Gastrocnemius medialis (tissue), 4 donors: ENCODE results near the gene CCDC51. TPM values are rescaled to one million over a fixed set of nuclear protein-coding genes. Genes with fewer than 3 reads are reported as not detected.

ENCODE experiments used
- ATAC-seq, 2 donors: fragments of 150-250 bp; one replicate each; pipeline ENCODE4 v1.9.1; 2016
- DNase-seq, 2 donors: peaks; one replicate each; pipeline ENCODE4 v3.0.0-alpha.2; 2019
- H3K27ac ChIP-seq, 4 donors: fragments of 200-600 bp; sonication (generic); 1 replicate in 1 of 4; 2 replicates in 3 of 4; pipeline ENCODE4 v1.5.1; 2016 to 2018; ENCODE audit warnings: mild to moderate bottlenecking in 2 of 4, moderate library complexity in 1 of 4
- H3K27me3 ChIP-seq, 3 donors: fragments of 200-600 bp; sonication (generic) in 2 of 3; 1 replicate in 1 of 3; 2 replicates in 2 of 3; pipeline versions ENCODE4 v1.5.1 to v1.6.0; 2016 to 2019; ENCODE audit warnings: mild to moderate bottlenecking in 1 of 3, moderate library complexity in 1 of 3
- H3K36me3 ChIP-seq, 2 donors: fragments of 200-600 bp; sonication (generic) in 1 of 2; one replicate each; pipeline ENCODE4 v1.5.1; 2017 to 2018
- H3K4me1 ChIP-seq, 2 donors: fragments of 200-600 bp; sonication (generic) in 1 of 2; one replicate each; pipeline ENCODE4 v1.5.1; 2016 to 2017; ENCODE audit warnings: mild to moderate bottlenecking in 2 of 2
- H3K4me3 ChIP-seq, 4 donors: fragments of 200-600 bp; sonication (generic) in 3 of 4; 1 replicate in 1 of 4; 2 replicates in 3 of 4; pipeline ENCODE4 v1.5.1; 2016 to 2019; ENCODE audit warnings: mild to moderate bottlenecking in 2 of 4
- H3K9me3 ChIP-seq, 3 donors: fragments of 200-600 bp; sonication (generic) in 2 of 3; 1 replicate in 1 of 3; 2 replicates in 2 of 3; pipeline ENCODE4 v1.5.1; 2016 to 2019
- POLR2A ChIP-seq, 2 donors: fragments of 450-650 bp; IDR thresholded peaks; one replicate each; pipeline ENCODE4 v1.6.1; 2017; ENCODE audit warnings: antibody characterized with exemption in 2 of 2, mild to moderate bottlenecking in 2 of 2, moderate library complexity in 2 of 2
- in situ Hi-C, 4 donors: fragments of 200-750 bp; cut with MboI; loops; one replicate each; pipeline versions ENCODE4 v1.15.0 to v1.8.0; 2017; ENCODE audit warnings: low sequenced_read_pairs in 4 of 4
- intact Hi-C: fragments of 100-400 bp; cut with DNase I; formaldehyde crosslinking; loops from one replicate; pipeline ENCODE4 v1.15.1; 2023; ENCODE audit warnings: low total_unique reads
- total RNA-seq, 4 donors: library from RNA; depleted of rRNA; stranded (reverse); fragments of >200 nt; gene quantifications; one replicate each; pipeline versions ENCODE4 v1.1.0 to v1.2.3, GENCODE V29; 2016
- TF ChIP-seq, protein P1 (sequence below), 5 experiments: fragments of 450-650 bp in 3 of 5; fragments of 200-600 bp in 2 of 5; sonication (generic) in 2 of 5; IDR thresholded peaks in 4 of 5; conservative IDR thresholded peaks in 1 of 5; 1 replicate in 4 of 5; 2 replicates in 1 of 5; pipeline ENCODE4 v1.5.1; 2016 to 2019; ENCODE audit warnings: antibody characterized with exemption in 5 of 5, mild to moderate bottlenecking in 3 of 5, moderate library complexity in 3 of 5

Gene CCDC51
- total RNA-seq, 4 donors from 2014 or later = 4.9 to 12.2 (median 9.9) TPM

DNA sequence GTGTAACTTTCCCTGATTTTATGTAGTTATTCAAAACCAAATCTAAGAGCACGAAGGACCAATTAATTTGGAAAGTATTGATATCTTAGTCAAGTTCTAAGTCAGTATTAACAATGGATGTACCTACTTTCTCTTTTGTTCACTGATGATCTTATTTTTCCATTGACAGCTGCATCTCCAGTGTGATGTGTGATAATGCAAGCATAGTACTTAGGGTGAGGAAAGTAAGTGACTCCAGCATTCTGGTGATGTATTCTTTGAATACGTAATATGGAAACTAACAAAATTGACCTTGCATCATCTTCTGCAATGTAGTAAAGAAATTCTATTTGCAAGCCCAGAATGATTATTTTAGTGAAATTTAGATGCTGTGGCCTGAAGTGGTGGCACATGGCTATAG lies 45.5 kb downstream of the CCDC51 start:
- intact Hi-C loops (no loop called here), in situ Hi-C loops (no loop called here)
- H3K27ac ChIP-seq = no peak overlapping the region
- ATAC-seq = no peak
- DNase-seq = no peak
- H3K27me3 ChIP-seq = no peaks in the 10 kb centered on the region
- H3K9me3 ChIP-seq = no peaks in the 10 kb centered on the region
- TF ChIP-seq, protein P1, sequence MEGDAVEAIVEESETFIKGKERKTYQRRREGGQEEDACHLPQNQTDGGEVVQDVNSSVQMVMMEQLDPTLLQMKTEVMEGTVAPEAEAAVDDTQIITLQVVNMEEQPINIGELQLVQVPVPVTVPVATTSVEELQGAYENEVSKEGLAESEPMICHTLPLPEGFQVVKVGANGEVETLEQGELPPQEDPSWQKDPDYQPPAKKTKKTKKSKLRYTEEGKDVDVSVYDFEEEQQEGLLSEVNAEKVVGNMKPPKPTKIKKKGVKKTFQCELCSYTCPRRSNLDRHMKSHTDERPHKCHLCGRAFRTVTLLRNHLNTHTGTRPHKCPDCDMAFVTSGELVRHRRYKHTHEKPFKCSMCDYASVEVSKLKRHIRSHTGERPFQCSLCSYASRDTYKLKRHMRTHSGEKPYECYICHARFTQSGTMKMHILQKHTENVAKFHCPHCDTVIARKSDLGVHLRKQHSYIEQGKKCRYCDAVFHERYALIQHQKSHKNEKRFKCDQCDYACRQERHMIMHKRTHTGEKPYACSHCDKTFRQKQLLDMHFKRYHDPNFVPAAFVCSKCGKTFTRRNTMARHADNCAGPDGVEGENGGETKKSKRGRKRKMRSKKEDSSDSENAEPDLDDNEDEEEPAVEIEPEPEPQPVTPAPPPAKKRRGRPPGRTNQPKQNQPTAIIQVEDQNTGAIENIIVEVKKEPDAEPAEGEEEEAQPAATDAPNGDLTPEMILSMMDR (IDR thresholded peaks at IDR 0.05 in 4 of 5, conservative IDR thresholded peaks at IDR 0.05 in 1 of 5) = no peak
- TF ChIP-seq POLR2A (IDR thresholded peaks at IDR 0.05) = no peak
- H3K4me3 ChIP-seq = no peak overlapping the region
- H3K36me3 ChIP-seq = no peaks in the 10 kb centered on the region
- H3K4me1 ChIP-seq = no peaks in the 10 kb centered on the region

DNA sequence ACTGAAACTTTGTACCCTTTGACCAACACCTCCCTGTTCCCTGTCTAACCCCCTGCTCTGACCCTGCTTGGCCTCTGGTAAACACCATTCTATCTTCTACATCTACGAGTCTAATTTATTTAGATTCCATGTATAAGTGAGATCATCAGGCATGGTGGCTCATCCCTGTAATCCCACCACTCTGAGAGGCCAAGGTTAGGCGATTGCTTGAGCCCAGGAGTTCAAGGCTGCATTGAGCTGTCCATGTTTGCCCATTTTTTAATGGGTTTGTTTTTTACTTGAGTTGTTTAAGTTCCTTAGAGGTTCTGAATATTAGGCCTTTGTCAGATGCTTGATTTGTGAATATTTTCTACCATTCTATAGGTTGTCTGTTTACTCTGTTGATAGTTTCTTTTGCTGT lies 51.0 kb downstream of the CCDC51 start:
- TF ChIP-seq POLR2A (IDR thresholded peaks at IDR 0.05) = no peak
- TF ChIP-seq, protein P1 (IDR thresholded peaks at IDR 0.05 in 4 of 5, conservative IDR thresholded peaks at IDR 0.05 in 1 of 5) = no peak
- in situ Hi-C loops (no loop called here), intact Hi-C loops (no loop called here)
- no peaks in the 10 kb centered on the region for H3K36me3 ChIP-seq
- DNase-seq (no peak), ATAC-seq (no peak)
- no peak overlapping the region for H3K27ac ChIP-seq
- H3K4me3 ChIP-seq = no peak overlapping the region
- peaks cover 0 to 5% (median 3%) of the 10 kb centered on the region in 3 donors for H3K27me3 ChIP-seq
- H3K9me3 ChIP-seq = no peaks in the 10 kb centered on the region
- H3K4me1 ChIP-seq = no peaks in the 10 kb centered on the region

DNA sequence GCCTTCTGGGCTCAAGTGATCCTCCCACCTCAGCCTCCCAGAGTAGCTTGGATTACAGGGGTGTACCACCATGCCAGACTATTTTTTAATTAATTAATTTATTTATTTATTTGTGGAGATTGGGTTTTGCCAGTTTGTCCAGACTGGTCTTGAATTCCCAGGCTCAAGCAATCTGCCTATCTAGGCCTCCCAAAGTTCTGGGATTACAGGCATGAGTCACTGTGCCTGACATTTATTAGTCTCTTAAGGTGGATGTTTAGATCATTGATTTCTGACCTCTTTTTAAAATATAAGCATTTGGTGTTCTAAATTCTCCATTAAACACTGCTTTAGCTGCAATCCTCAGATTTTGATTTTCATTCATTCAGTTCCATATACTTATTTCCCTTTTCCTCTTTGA lies 52.3 kb downstream of the CCDC51 start:
- no peaks in the 10 kb centered on the region for H3K36me3 ChIP-seq
- H3K4me1 ChIP-seq = no peaks in the 10 kb centered on the region
- in situ Hi-C loops = no loop called here
- DNase-seq (no peak), ATAC-seq (no peak)
- no peak overlapping the region for H3K27ac ChIP-seq
- H3K9me3 ChIP-seq = no peaks in the 10 kb centered on the region
- no peak for TF ChIP-seq POLR2A (IDR thresholded peaks at IDR 0.05)
- TF ChIP-seq, protein P1 (IDR thresholded peaks at IDR 0.05 in 4 of 5, conservative IDR thresholded peaks at IDR 0.05 in 1 of 5) = no peak
- intact Hi-C loops = no loop called here
- no peak overlapping the region for H3K4me3 ChIP-seq
- H3K27me3 ChIP-seq = peaks cover 0 to 5% (median 3%) of the 10 kb centered on the region in 3 donors

Other genes with a start within 250 kb of the CCDC51 start
- gene CAMP, start 216.6 kb downstream of the CCDC51 start, total RNA-seq = not detected
- gene ZNF589, start 199.0 kb downstream of the CCDC51 start, total RNA-seq = 1 to 10 TPM; 1.1 to 9.6 (median 3.0) TPM
- 10 to 100 TPM; 19.9 to 26.8 (median 23.3) TPM for gene NME6, start 138.8 kb downstream of the CCDC51 start, total RNA-seq
- not detected for gene SPINK8, start 106.5 kb downstream of the CCDC51 start, total RNA-seq
- not detected for gene FBXW12, start 67.9 kb downstream of the CCDC51 start, total RNA-seq
- gene PLXNB1, start 10.0 kb downstream of the CCDC51 start, total RNA-seq = 1 to 10 TPM; 2.8 to 7.2 (median 3.5) TPM
- gene TMA7, start 138 bp upstream of the CCDC51 start, total RNA-seq = 100 to 1,000 TPM; 202 to 353 (median 294) TPM
- gene ATRIP, start 6.6 kb upstream of the CCDC51 start, total RNA-seq = 1 to 10 TPM; 4.8 to 7.2 (median 7.0) TPM
- 10 to 100 TPM; 17.0 to 31.6 (median 23.4) TPM for gene SHISA5, start 64.1 kb upstream of the CCDC51 start, total RNA-seq
- gene PFKFB4, start 116.7 kb upstream of the CCDC51 start, total RNA-seq = 1 to 10 TPM in 3 of 4 donors, under 1 TPM in 1; 0.87 to 2.6 (median 1.7) TPM
- not detected for gene UCN2, start 123.7 kb upstream of the CCDC51 start, total RNA-seq
- 1 to 10 TPM in 2 of 4 donors, under 1 TPM in 2; 0.66 to 1.7 (median 1.1) TPM for gene COL7A1, start 155.2 kb upstream of the CCDC51 start, total RNA-seq
- gene UQCRC1, start 169.5 kb upstream of the CCDC51 start, total RNA-seq = 100 to 1,000 TPM; 679 to 861 (median 720) TPM
- not detected for gene TMEM89, start 181.7 kb upstream of the CCDC51 start, total RNA-seq
- gene SLC26A6, start 195.3 kb upstream of the CCDC51 start, total RNA-seq = 10 to 100 TPM in 2 of 4 donors, 1 to 10 TPM in 2; 6.1 to 17.3 (median 10.1) TPM
- gene CELSR3, start 222.8 kb upstream of the CCDC51 start, total RNA-seq = under 1 TPM in 3 of 4 donors, not detected in 1; 0.02 to 0.25 (median 0.05) TPM
- 10 to 100 TPM; 13.2 to 33.1 (median 19.4) TPM for gene NCKIPSD, start 245.8 kb upstream of the CCDC51 start, total RNA-seq